ENCODE measurements around the gene ACTN3.

DNA sequence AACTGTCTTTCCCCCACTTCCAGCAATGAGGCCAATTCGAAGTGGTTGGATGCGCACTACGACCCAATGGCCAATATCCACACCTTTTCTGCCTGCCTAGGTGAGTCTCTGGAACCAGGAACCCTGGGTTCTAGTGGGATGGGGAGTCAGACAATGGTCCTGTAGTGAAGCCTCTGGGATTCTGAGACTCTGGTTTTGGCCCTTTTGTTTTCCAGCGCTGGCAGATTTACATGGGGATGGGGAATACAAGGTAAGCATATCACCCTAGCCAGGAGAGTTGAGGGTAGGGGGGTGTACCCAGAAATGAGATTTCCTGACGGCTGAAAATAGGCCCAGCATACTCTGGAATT is 35.7 kb upstream of the ACTN3 start:
- TF ChIP-seq EZH2 (IDR thresholded peaks at IDR 0.05; ENCODE audit: borderline replicate concordance, low read length) = no peak
- TF ChIP-seq, protein P1, sequence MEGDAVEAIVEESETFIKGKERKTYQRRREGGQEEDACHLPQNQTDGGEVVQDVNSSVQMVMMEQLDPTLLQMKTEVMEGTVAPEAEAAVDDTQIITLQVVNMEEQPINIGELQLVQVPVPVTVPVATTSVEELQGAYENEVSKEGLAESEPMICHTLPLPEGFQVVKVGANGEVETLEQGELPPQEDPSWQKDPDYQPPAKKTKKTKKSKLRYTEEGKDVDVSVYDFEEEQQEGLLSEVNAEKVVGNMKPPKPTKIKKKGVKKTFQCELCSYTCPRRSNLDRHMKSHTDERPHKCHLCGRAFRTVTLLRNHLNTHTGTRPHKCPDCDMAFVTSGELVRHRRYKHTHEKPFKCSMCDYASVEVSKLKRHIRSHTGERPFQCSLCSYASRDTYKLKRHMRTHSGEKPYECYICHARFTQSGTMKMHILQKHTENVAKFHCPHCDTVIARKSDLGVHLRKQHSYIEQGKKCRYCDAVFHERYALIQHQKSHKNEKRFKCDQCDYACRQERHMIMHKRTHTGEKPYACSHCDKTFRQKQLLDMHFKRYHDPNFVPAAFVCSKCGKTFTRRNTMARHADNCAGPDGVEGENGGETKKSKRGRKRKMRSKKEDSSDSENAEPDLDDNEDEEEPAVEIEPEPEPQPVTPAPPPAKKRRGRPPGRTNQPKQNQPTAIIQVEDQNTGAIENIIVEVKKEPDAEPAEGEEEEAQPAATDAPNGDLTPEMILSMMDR (conservative IDR thresholded peaks at IDR 0.05 in 1 of 2, IDR thresholded peaks at IDR 0.05 in 1 of 2; ENCODE audit: extremely low read depth in 1 of 2, insufficient read depth in 1 of 2, low read depth in 1 of 2, low read length in 2 of 2) = no peak

All from mammary epithelial cell (primary cell).